IMR-90 (cell line): Measurements from ENCODE around the gene ITCH. TPM values are rescaled to one million over a fixed set of nuclear protein-coding genes. Genes with fewer than 3 reads are reported as not detected.

Source experiments
- ATAC-seq: fragments of 200-7000 bp; cut with Tn5 transposase; 2 replicates; pipeline ENCODE4 v1.9.1; 2020; ENCODE audit warnings: low read depth, mild to moderate bottlenecking, moderate library complexity
- BruUV-seq: library from RNA; stranded (reverse); fragments of 400-500 nt; replicated peaks from 2 replicates; lab custom pipeline; 2021; lab: Mats Ljungman, UMichigan
- CTCF ChIA-PET: fragments of 300-600 bp; formaldehyde crosslinking; extraction: SDS; loops from one replicate; lab custom pipeline; 2021; ENCODE audit warnings: antibody characterized with exemption; lab: Yijun Ruan, JAX
- POLR2A ChIA-PET: fragments of 300-600 bp; sonication (Branson Sonifier 250); formaldehyde crosslinking; loops from one replicate; lab custom pipeline; 2022; ENCODE audit warnings: antibody characterized with exemption; ENCODE audit not compliant: unreplicated experiment; lab: Charles Lee
- DNase-seq: peaks from one replicate; pipeline ENCODE4 v3.0.0; 2013
- H2AFZ ChIP-seq: replicated peaks from 2 replicates; pipeline ENCODE3; 2013; ENCODE audit warnings: low read length, mild to moderate bottlenecking; ENCODE audit not compliant: poor library complexity
- H2AK5ac ChIP-seq: 2 replicates; pipeline ENCODE4 v1.6.1; 2013; ENCODE audit warnings: low read depth, low read length, inconsistent platforms
- H2AK9ac ChIP-seq: replicated peaks from 2 replicates; pipeline ENCODE3; 2013; ENCODE audit warnings: mild to moderate bottlenecking, low read depth, low read length, moderate library complexity; ENCODE audit not compliant: poor library complexity
- H2BK120ac ChIP-seq: 2 replicates; pipeline ENCODE4 v1.6.1; 2013; ENCODE audit warnings: low read depth, low read length, inconsistent platforms
- H2BK15ac ChIP-seq: 3 replicates; pipeline ENCODE4 v1.6.1; 2013; ENCODE audit warnings: low read depth, low read length, inconsistent platforms
- H2BK20ac ChIP-seq: 2 replicates; pipeline ENCODE4 v1.6.1; 2013; ENCODE audit warnings: low read depth, mild to moderate bottlenecking, inconsistent platforms, low read length, moderate library complexity
- H2BK5ac ChIP-seq: 2 replicates; pipeline ENCODE4 v1.6.1; 2013; ENCODE audit warnings: mild to moderate bottlenecking, low read depth, low read length, inconsistent platforms; ENCODE audit not compliant: poor library complexity, severe bottlenecking
- H3K14ac ChIP-seq: replicated peaks from 2 replicates; pipeline ENCODE4 v1.6.1; 2013; ENCODE audit warnings: low read depth, low read length, inconsistent platforms
- H3K18ac ChIP-seq: 2 replicates; pipeline ENCODE4 v1.6.1; 2013; ENCODE audit warnings: low read depth, low read length, control low read depth
- H3K23ac ChIP-seq: 2 replicates; pipeline ENCODE4 v1.6.1; 2013; ENCODE audit warnings: low read depth, low read length, inconsistent platforms
- H3K27ac ChIP-seq: 2 replicates; pipeline ENCODE4 v1.5.1; 2013; ENCODE audit warnings: mild to moderate bottlenecking, control low read depth, low read length; ENCODE audit not compliant: insufficient read depth
- H3K27me3 ChIP-seq: 2 replicates; pipeline ENCODE4 v1.6.1; 2013; ENCODE audit warnings: low read length; ENCODE audit not compliant: control insufficient read depth, insufficient read depth
- H3K36me3 ChIP-seq: 2 replicates; pipeline ENCODE4 v1.6.1; 2013; ENCODE audit warnings: low read length, mixed read lengths; ENCODE audit not compliant: control insufficient read depth, insufficient read depth
- H3K4ac ChIP-seq: 2 replicates; pipeline ENCODE4 v1.6.1; 2013; ENCODE audit warnings: low read depth, low read length, inconsistent platforms
- H3K4me1 ChIP-seq: 2 replicates; pipeline ENCODE4 v1.6.1; 2013; ENCODE audit warnings: low read length, mixed read lengths; ENCODE audit not compliant: control insufficient read depth, insufficient read depth
- H3K4me2 ChIP-seq: 2 replicates; pipeline ENCODE4 v1.6.1; 2013; ENCODE audit warnings: low read depth, mild to moderate bottlenecking, control low read depth, low read length, moderate library complexity
- H3K4me3 ChIP-seq: 2 replicates; pipeline ENCODE4 v1.5.1; 2013; ENCODE audit warnings: low read depth, mild to moderate bottlenecking, control low read depth, low read length, moderate library complexity; ENCODE audit not compliant: insufficient read depth
- H3K56ac ChIP-seq: 2 replicates; pipeline ENCODE4 v1.6.1; 2013; ENCODE audit warnings: low read length, inconsistent platforms; ENCODE audit not compliant: insufficient read depth; ENCODE audit errors: extremely low read depth
- H3K79me1 ChIP-seq, 2 experiments: 2 replicates each; pipeline ENCODE4 v1.6.1; 2013; ENCODE audit warnings: low read length in 2 of 2, inconsistent platforms in 1 of 2, low read depth in 1 of 2
- H3K9ac ChIP-seq: 2 replicates; pipeline ENCODE4 v1.6.1; 2013; ENCODE audit warnings: low read depth, low read length, control low read depth
- H3K9me1 ChIP-seq: 2 replicates; pipeline ENCODE4 v1.6.1; 2013; ENCODE audit warnings: low read length, inconsistent platforms; ENCODE audit not compliant: insufficient read depth
- H3K9me3 ChIP-seq: 2 replicates; pipeline ENCODE4 v1.6.1; 2013; ENCODE audit warnings: low read length; ENCODE audit not compliant: control insufficient read depth, insufficient read depth
- H4K20me1 ChIP-seq: 2 replicates; pipeline ENCODE4 v1.6.1; 2013; ENCODE audit warnings: low read length, inconsistent platforms; ENCODE audit not compliant: insufficient read depth
- H4K5ac ChIP-seq: 2 replicates; pipeline ENCODE4 v1.6.1; 2013; ENCODE audit warnings: mild to moderate bottlenecking, low read depth, low read length, control low read depth
- H4K8ac ChIP-seq, 2 experiments: 2 replicates each; pipeline ENCODE4 v1.6.1; 2013; ENCODE audit warnings: low read depth in 2 of 2, low read length in 2 of 2, control low read depth in 1 of 2, inconsistent platforms in 1 of 2
- H4K91ac ChIP-seq: 2 replicates; pipeline ENCODE4 v1.6.1; 2013; ENCODE audit warnings: low read depth, low read length, inconsistent platforms; ENCODE audit not compliant: insufficient read depth
- CEBPB ChIP-seq: IDR thresholded peaks from 2 replicates; pipeline ENCODE4 v1.6.1; 2012; ENCODE audit warnings: low read depth, low read length, improper control_type of control experiment
- CHD1 ChIP-seq: IDR thresholded peaks from 2 replicates; pipeline ENCODE4 v1.6.1; 2012; ENCODE audit warnings: low read depth, low read length, improper control_type of control experiment
- CTCF ChIP-seq: conservative IDR thresholded peaks from 2 replicates; pipeline ENCODE4 v1.5.1; 2012; ENCODE audit warnings: mild to moderate bottlenecking, low read depth, low read length, improper control_type of control experiment
- ELK1 ChIP-seq: fragments of 150-350 bp; IDR thresholded peaks from 2 replicates; pipeline ENCODE4 v1.6.1; 2016; ENCODE audit warnings: low read depth, mild to moderate bottlenecking, low read length, moderate library complexity, borderline replicate concordance
- FOS ChIP-seq: fragments of 150-350 bp; IDR thresholded peaks from 2 replicates; pipeline ENCODE4 v1.6.1; 2016; ENCODE audit warnings: low read depth, low read length
- MAFK ChIP-seq: IDR thresholded peaks from 2 replicates; pipeline ENCODE4 v1.6.1; 2012; ENCODE audit warnings: low read depth, low read length, improper control_type of control experiment
- MAZ ChIP-seq: IDR thresholded peaks from 2 replicates; pipeline ENCODE4 v1.6.1; 2012; ENCODE audit warnings: low read depth, mild to moderate bottlenecking, low read length, improper control_type of control experiment, moderate library complexity, borderline replicate concordance
- MXI1 ChIP-seq: IDR thresholded peaks from 2 replicates; pipeline ENCODE4 v1.6.1; 2012; ENCODE audit warnings: low read depth, mild to moderate bottlenecking, low read length, moderate library complexity, borderline replicate concordance
- NFE2L2 ChIP-seq: fragments of 150-350 bp; IDR thresholded peaks from 2 replicates; pipeline ENCODE4 v1.6.1; 2016; ENCODE audit warnings: low read depth, mild to moderate bottlenecking, low read length
- POLR2A ChIP-seq: IDR thresholded peaks from 2 replicates; pipeline ENCODE4 v1.6.1; 2012; ENCODE audit warnings: mild to moderate bottlenecking, low read depth, low read length
- RAD21 ChIP-seq: IDR thresholded peaks from 2 replicates; pipeline ENCODE4 v1.6.1; 2012; ENCODE audit warnings: low read length, improper control_type of control experiment
- RCOR1 ChIP-seq: IDR thresholded peaks from 2 replicates; pipeline ENCODE4 v1.6.1; 2012; ENCODE audit warnings: mild to moderate bottlenecking, low read length, improper control_type of control experiment; ENCODE audit not compliant: insufficient replicate concordance
- RFX5 ChIP-seq: IDR thresholded peaks from 2 replicates; pipeline ENCODE4 v1.8.0; 2012; ENCODE audit warnings: low read depth, mild to moderate bottlenecking, low read length, moderate library complexity
- SMC3 ChIP-seq: fragments of 150-350 bp; IDR thresholded peaks from 2 replicates; pipeline ENCODE4 v1.6.1; 2016; ENCODE audit warnings: low read depth, mild to moderate bottlenecking, antibody characterized with exemption, low read length, moderate library complexity
- WGBS, 2 experiments: methylation state at CpG; one replicate each; pipeline versions ENCODE4 v1.1.5 to v1.1.7; 2013; ENCODE audit warnings: missing lambda C conversion rate in 2 of 2; ENCODE audit not compliant: insufficient read length in 1 of 2; ENCODE audit errors: extremely low coverage in 2 of 2; 5-methylcytosine and 5-hydroxymethylcytosine counted together
- dilution Hi-C: fragments of 300-500 bp; cut with HindIII; formaldehyde crosslinking; loops from one replicate; pipeline ENCODE4 v1.14.3; 2018; ENCODE audit warnings: low sequenced_read_pairs; ENCODE audit not compliant: unreplicated experiment
- in situ Hi-C: fragments of 300-500 bp; cut with MboI; formaldehyde crosslinking; loops from 3 replicates; pipeline ENCODE4 v1.14.3; 2019; ENCODE audit warnings: low sequenced_read_pairs, inconsistent platforms, mixed read lengths
- intact Hi-C: fragments of 100-400 bp; cut with micrococcal nuclease; formaldehyde crosslinking; loops from 2 replicates; pipeline ENCODE4 v1.10.0; 2022
- polyA plus RNA-seq, 3 experiments: library from polyadenylated mRNA; depleted of rRNA; stranded (reverse); fragments of >200 nt; gene quantifications; 2 replicates each; pipeline ENCODE4 v1.2.3, GENCODE V29; 2012; ENCODE audit warnings: low replicate concordance in 1 of 3
- total RNA-seq: library from RNA; depleted of rRNA; stranded (reverse); fragments of >200 nt; gene quantifications from 2 replicates; pipeline ENCODE4 v1.2.3, GENCODE V29; 2012

ITCH gene
- total and polyA plus RNA-seq, 2 of the 4 experiments (the other 2 are of a cell fraction) = 12.7 to 94.6 TPM

- Histone ChIP-seq H4K91ac (no peak overlapping the region), H3K27ac (no peak overlapping the region), H2AK9ac (no peak overlapping the region), H3K56ac (no peak overlapping the region), H2AFZ (no peak overlapping the region), H2BK20ac (no peak overlapping the region), H3K9ac (no peak overlapping the region), H3K4me3 (no peak overlapping the region), H4K20me1 (peaks cover 6% of the 10 kb centered on the region; the same call in 1 of the 2 replicates), H3K14ac (no peak overlapping the region), H2BK5ac (no peak overlapping the region), H4K5ac (no peak overlapping the region), H3K4me2 (no peak overlapping the region), H3K9me1 (peaks cover 11% of the 10 kb centered on the region), H3K9me3 (no peaks in the 10 kb centered on the region), H2BK120ac (no peak overlapping the region), H3K4me1 (peaks cover 2% of the 10 kb centered on the region; the same call in 1 of the 2 replicates), H3K36me3 (peaks cover 24% of the 10 kb centered on the region), H3K18ac (no peak overlapping the region), H3K4ac (no peak overlapping the region), H4K8ac (no peak overlapping the region), H3K79me1 (peaks cover 40 to 74% of the 10 kb centered on the region in 2 experiments), H3K23ac (no peak overlapping the region), H2BK15ac (no peak overlapping the region), H2AK5ac (no peak overlapping the region), H3K27me3 (no peaks in the 10 kb centered on the region)
- no peak for ATAC-seq
- no peak for TF ChIP-seq MXI1
- TF ChIP-seq MAZ = no peak
- TF ChIP-seq SMC3 = no peak
- no peak for TF ChIP-seq NFE2L2
- no peak for TF ChIP-seq ELK1
- TF ChIP-seq RAD21 = no peak
- no peak for TF ChIP-seq RFX5
- no peak for TF ChIP-seq FOS
- no peak for TF ChIP-seq CEBPB
- TF ChIP-seq MAFK = no peak
- no peak for TF ChIP-seq RCOR1
- no peak for TF ChIP-seq CTCF
- TF ChIP-seq POLR2A = no peak
- TF ChIP-seq CHD1 = no peak
- ChIA-PET POLR2A (no interaction called here), CTCF (interaction anchor here (1.3 kb wide), 1 partner anchor 118 kb away, joined by 3 read pairs; no protein-coding TSS in a partner anchor)
- 94% methylated on average over 2 of the region's 3 CpGs; no CpG with 5 or more reads in 1 of the 2 experiments for WGBS, 2 experiments
- dilution Hi-C loops (no loop called here), intact Hi-C loops (no loop called here), in situ Hi-C loops (no loop called here)
- DNase-seq = no peak
- no TSS peak for BruUV-seq
These were observed 68.1 kb downstream of the ITCH start for GRCh38 chr20:34431168-34431567.
